ENCODE measurements around the gene PLA2G2C.

Gene PLA2G2C

GRCh38 chr1:20152599-20152930 lies 33.8 kb downstream of the PLA2G2C start:
- TF ChIP-seq CTCF (conservative IDR thresholded peaks at IDR 0.05) (peak; percentile 59), ZFX (IDR thresholded peaks at IDR 0.05) (no peak)
- H3K27ac ChIP-seq, result no peak overlapping the region; the same call in 1 of the 2 replicates

GRCh38 chr1:20151906-20152598 lies 34.3 kb downstream of the PLA2G2C start:
- H3K27ac ChIP-seq, result peak overlapping the region; percentile 28; the same call in 1 of the 2 replicates
- TF ChIP-seq CTCF (conservative IDR thresholded peaks at IDR 0.05) (peak; percentile 78), ZFX (IDR thresholded peaks at IDR 0.05) (no peak)

- H3K27ac ChIP-seq, result no peak overlapping the region
- TF ChIP-seq CTCF (conservative IDR thresholded peaks at IDR 0.05) (no peak), ZFX (IDR thresholded peaks at IDR 0.05) (no peak)
Measured at GRCh38 chr1:20150969-20151368, 35.3 kb downstream of the PLA2G2C start.

- no peak overlapping the region for H3K27ac ChIP-seq
- TF ChIP-seq ZFX (IDR thresholded peaks at IDR 0.05) (no peak), CTCF (conservative IDR thresholded peaks at IDR 0.05) (no peak)
Measured at GRCh38 chr1:20150326-20150705, 36.0 kb downstream of the PLA2G2C start.

DNA sequence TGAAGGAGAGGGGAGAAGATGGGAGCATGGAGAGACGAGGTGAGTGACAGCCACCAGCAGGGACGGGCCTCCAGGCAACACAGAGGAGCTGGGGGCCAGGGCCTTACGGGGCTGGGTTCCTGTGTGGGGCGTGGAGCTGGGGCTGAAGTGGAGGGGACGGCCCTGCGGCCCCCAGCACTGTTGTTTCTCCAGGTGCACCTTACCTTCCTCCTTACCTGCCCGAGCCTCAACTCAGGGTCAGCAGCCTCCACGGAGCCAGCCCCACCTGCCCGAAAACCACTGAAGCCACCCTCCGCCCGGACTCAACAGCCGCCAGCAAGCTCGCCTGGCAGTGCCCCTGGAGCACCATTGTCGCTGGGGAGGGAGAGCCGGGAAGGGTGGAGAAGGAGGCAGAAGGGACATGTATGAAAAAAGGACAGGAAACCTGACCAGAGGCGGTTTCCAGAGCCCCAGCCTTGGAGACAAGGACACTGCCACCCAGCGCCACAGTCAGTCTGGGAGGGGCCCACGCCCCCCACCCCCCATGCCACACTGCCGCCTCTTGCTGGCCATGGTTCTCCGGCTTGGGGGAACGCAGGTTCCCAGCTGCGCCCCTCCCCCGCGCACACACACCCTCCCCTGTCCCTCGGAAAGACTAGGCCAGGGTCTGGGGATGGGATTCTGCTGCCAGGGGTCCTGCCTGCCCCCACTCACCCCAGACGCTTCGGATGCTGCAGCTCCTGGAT lies 36.6 kb downstream of the PLA2G2C start:
- TF ChIP-seq CTCF (conservative IDR thresholded peaks at IDR 0.05) (no peak), ZFX (IDR thresholded peaks at IDR 0.05) (no peak)
- no peak overlapping the region for H3K27ac ChIP-seq

GRCh38 chr1:20148571-20149500 lies 37.5 kb downstream of the PLA2G2C start:
- H3K27ac ChIP-seq, result no peak overlapping the region
- no peak for TF ChIP-seq ZFX (IDR thresholded peaks at IDR 0.05)
- TF ChIP-seq CTCF (conservative IDR thresholded peaks at IDR 0.05), result no peak
